ENCODE measurements around the gene KCNH8.

The KCNH8 gene

DNA sequence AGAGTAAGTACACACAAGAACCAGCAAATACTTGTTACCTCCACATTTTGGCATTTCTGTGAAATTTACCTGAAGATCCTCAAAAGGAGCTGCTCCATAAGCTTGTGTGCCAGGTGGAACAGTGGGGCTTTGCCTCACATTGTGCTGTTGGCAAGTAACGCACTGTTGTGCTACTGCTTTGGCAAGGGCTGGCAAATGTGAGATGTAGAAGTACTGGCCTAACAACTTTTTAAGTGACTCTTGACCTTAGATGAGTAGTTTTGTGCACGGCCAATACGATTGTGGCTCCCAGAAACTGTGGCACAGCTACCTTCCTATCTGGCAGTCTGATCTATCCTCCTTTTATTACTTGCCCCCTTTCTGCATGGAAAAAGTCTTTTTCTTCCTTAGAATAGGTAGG lies 337.0 kb downstream of the KCNH8 start:
- DNase-seq (ENCODE audit: low read depth in 2 of 2): no peak

DNA sequence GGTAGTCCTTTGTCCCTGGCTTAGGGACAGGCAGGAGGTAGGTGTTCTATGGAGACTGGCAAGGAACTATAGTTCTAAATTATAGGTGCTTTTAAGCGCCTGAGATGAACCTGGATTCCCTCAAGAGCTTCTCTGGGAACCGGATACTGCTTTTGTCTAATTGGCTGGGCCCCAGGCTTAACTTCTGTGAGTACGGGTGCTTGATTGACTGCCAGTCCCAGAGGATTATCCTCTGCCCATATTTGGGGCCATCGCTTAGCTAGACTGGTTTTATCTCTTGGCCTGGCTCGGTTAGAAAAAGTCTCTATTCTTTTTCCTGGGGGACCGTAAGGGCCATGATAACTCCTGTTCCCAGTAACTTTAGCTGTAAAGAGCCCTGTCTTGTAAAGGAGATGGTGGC lies 339.1 kb downstream of the KCNH8 start:
- DNase-seq (ENCODE audit: low read depth in 2 of 2): no peak

DNA sequence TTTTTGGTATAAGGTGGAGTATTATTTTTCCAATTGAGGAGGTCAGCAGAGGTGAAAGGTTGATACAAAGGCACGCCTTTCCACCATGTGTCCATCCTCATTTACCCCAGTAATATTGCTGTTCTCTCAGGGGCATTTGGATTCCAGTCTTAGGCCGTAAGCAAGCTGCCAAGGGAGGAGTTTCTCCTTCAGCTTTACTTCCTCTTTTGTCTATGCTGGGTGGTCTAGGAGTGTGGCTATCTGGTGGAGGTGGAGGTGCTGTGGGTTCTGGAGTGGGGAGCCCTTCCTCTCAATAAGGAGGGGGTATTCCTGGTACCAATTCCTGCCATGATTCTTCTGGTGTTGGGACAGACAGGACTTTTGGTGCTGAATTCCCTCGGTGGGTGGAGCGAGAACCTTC lies 340.6 kb downstream of the KCNH8 start:
- DNase-seq (ENCODE audit: low read depth in 2 of 2): no peak

- DNase-seq (ENCODE audit: low read depth in 2 of 2): no peak
Observed at GRCh38 chr3:19489936-19490335, 341.6 kb downstream of the KCNH8 start.

DNA sequence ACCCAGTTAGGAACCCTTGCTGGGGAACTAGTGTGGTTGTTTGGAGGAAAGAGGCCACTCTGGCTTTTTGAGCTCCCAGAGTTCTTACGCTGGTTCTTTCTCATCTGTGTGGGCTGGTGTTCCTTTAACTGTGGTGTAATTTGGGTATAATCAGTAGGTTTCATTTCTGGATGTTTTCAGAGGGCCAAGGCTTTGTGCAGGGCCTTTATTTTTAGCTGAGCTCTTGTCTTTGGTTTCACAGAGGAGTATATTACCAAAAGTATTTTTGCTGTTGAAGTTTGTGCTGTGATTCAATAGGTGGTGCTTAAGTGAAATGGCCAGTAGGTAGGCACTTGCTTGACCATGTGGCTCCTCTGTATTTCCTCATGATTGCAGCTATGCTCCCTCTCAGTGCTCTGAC lies 357.9 kb downstream of the KCNH8 start:
- DNase-seq (ENCODE audit: low read depth in 2 of 2): no peak

DNA sequence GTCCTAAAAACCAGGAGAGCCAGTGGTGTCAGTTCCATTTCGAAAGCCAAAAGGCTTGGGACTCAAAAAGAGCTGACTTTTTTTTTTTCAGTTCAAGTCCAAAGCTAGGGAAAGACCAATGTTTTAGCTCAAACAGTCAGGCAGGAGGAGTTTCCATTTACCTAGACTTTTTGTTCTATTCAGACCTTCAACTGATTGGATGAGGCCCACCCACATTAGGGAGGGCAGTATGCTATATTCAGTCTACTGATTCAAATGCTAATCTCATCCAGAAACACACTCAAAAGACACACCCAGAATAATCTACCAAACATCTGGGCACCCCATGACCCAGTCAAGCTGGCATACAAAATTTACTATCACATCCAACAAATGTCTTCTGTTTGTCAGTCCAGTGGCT lies 374.0 kb downstream of the KCNH8 start:
- no peak for DNase-seq (ENCODE audit: low read depth in 2 of 2)

GRCh38 chr3:19526071-19526470 lies 377.8 kb downstream of the KCNH8 start:
- DNase-seq (ENCODE audit: low read depth in 2 of 2): no peak

DNA sequence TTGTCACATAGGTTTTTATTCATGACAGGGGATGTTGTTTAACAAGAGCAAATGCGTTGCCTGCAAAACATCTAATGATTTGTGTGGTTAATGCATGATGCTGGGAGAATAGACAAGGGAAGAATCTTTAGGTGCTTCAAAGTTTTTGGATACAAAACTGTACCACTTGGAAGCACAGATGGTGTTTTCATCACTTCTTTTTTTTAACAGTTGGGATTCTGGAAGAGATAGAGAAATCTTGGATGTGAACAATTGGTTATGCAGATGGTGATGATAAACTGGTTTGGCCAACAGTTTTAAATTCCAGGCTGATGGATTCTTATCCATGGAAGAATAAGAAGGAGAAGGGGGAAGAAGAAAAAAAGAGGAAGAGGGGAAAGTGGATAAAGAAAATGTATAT lies 379.4 kb downstream of the KCNH8 start:
- no peak for DNase-seq (ENCODE audit: low read depth in 2 of 2)

DNA sequence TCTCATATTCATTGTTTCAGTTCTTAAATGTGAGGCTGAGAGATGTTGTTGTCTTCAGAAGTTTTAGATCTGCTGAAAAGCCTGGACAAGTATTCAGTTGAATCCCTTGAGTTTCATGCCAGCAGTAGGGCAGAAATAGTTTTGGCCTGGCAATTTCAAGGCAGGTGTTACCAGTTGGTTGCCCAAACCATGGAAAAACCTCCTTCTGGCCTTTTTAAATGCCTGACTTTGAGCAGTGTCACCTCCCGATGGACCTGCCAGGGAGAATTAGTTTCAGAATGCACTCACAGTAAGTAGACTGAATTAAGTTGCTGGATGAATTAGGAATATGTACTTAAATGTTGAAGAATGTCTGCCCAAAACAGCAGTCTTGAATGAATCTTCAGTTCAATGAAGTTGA lies 383.1 kb downstream of the KCNH8 start:
- DNase-seq (ENCODE audit: low read depth in 2 of 2): no peak

DNA sequence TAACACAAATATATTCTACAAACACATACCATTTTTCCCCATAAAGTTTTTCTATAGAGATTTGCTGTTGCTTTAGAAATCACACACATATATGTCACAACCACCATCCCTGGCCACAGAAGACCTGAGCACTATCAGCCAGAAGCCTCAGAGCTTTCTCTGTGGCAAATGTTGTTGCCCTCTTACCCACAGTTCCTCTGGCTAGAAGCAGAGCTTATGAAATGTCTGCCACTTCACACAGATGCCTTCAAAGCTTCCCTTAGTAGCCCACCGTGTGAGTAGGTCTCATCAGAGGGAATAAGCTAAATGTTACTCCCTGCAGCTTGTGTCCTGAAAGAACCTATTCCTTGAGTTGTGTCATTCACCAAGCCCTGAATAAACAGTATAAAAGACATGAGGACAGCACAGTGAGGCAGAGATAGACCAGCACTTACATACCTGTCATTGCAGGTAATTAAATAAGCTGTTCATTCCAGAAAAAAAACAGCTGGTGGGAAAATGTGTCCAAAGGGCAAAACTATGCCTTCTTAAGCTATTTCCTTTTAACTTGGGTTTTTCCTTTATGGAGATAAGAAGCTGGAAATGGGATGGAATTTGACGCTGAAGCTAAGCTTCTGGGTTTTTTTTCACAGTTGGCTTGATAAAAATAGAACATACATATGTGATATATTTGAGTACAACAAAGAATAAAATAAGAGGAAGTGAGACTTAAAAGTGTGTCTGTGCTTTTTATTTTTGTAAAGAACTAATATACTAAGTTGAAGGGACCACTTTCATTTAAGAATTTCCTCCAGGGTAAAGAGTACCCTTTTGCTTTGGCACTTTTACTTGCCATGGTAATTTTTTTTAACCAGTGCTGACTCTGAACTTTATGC lies 391.4 kb downstream of the KCNH8 start:
- DNase-seq (ENCODE audit: low read depth in 2 of 2): no peak

- DNase-seq (ENCODE audit: low read depth in 2 of 2): no peak
Observed at GRCh38 chr3:19540464-19540863, 392.2 kb downstream of the KCNH8 start.

- DNase-seq (ENCODE audit: low read depth in 2 of 2): no peak
Observed at GRCh38 chr3:19541284-19541683, 393.0 kb downstream of the KCNH8 start.

GRCh38 chr3:19543212-19543841 lies 395.0 kb downstream of the KCNH8 start:
- no peak for DNase-seq (ENCODE audit: low read depth in 2 of 2)

DNA sequence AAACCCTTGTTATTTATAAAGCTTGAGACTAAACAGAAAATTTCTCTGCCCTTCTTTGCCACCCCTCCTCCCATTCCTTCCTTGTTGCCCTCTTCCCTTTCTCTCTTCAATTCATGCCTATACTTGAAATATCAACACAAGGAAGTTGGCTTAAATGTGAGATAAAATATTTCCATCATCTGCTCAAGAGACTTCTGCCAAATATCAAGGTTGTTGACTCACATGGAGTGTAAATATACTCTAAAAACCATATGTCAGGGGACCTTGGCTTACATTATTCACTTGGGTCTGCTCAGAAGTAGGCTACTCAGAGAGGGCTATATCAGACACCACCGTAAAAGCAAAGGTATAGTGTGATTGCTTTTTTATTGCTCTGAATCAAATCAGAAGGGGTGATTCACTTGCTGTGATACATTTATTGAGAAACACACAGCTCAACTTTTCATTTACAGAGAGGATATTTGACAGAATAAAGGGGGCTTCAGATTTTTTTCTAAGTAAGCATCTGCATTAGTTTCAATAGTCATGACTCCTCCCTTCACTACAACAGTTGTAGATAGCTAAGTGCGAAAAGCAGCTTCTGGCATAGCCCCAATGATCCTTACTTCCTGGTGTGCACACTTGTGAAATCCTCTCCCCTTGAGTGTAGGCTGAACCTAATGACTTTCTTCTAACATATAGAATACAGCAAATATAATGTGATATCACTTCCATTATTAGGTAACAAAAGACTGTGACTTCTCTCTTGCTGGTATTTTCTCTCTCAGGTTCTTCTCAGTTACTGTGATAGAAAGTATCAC lies 399.6 kb downstream of the KCNH8 start:
- DNase-seq (ENCODE audit: low read depth in 2 of 2): no peak

DNA sequence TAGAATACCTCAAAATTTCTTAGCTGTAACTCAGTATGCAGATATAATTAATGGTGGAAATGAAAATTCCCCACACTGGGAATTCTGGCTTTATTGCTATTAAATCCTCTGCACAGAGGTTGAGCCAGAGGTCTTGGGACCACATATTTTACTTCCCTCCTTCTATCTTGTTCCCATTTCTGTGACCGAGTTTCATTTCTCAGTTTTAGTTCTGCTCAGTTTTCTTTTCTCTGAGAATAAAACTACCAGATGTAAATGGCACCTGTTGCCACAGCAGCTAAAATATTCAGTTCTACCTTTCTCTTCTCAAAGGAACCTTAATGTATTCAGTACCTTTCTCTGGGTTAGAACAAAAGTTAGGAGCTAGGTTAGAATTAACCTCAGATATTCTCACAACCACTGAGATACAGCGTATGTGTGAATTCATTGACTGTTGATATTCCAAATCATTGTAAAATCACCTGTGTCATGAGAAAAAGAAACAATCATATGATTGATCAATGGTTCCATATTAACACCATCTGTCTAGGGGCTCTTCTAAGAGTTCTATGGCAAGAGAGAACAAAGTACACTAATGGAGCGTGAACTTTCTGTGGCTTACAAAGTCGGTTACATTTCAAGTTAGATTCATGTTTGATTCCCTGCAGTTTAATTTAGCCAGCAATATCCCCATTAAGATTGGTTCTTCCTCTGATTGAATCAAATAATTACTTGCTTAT lies 411.6 kb downstream of the KCNH8 start:
- no peak for DNase-seq (ENCODE audit: low read depth in 2 of 2)

DNA sequence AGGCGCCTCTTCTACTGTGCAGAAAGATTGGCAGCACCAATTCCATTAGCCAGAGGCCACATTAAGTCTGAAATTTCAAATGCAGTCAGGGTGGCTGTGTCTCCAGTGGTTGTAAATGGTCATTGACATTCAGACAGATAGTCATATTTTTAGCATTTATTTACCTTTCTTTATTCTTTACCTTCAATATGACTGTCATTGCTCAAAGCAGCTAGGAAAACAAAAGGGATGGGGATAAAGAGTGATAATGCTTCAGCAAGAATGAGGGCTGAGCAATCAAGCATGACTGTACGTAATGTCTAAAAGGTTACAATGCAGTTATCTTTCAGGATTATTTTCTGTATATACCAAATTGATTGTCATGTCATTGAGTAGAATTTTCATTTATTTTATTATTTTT lies 425.3 kb downstream of the KCNH8 start:
- no peak for DNase-seq (ENCODE audit: low read depth in 2 of 2)

GRCh38 chr3:19574268-19574667 lies 426.0 kb downstream of the KCNH8 start:
- no peak for DNase-seq (ENCODE audit: low read depth in 2 of 2)

GRCh38 chr3:19576343-19576742 lies 428.0 kb downstream of the KCNH8 start:
- DNase-seq (ENCODE audit: low read depth in 2 of 2): no peak
